Progenitor cell of endocrine pancreas (in vitro differentiated cells): ENCODE measurements around the gene EDC4. TPM values are rescaled to one million over a fixed set of nuclear protein-coding genes. Genes with fewer than 3 reads are reported as not detected.
"Not testable (repeated sequence)": the region's sequence is repeated elsewhere in the genome, so short reads cannot be mapped to it uniquely, and the experiment has no call there.

Experiments used
- DNase-seq: peaks from one replicate; pipeline ENCODE4 v3.0.0; 2021; ENCODE audit warnings: low spot score; ENCODE audit not compliant: unreplicated experiment
- H3K27ac Mint-ChIP-seq: 2 replicates; pipeline ENCODE4 v1.8.0; 2021; ENCODE audit warnings: mild to moderate bottlenecking, moderate library complexity, mixed read lengths
- H3K27me3 Mint-ChIP-seq: 2 replicates; pipeline ENCODE4 v1.8.0; 2021; ENCODE audit warnings: mixed read lengths
- H3K36me3 Mint-ChIP-seq: 2 replicates; pipeline ENCODE4 v1.8.0; 2022; ENCODE audit warnings: mixed read lengths; ENCODE audit not compliant: insufficient read depth
- H3K4me1 Mint-ChIP-seq: 2 replicates; pipeline ENCODE4 v1.8.0; 2021; ENCODE audit warnings: low read depth, mixed read lengths
- H3K4me3 Mint-ChIP-seq: 2 replicates; pipeline ENCODE4 v1.8.0; 2021; ENCODE audit warnings: low read depth, mild to moderate bottlenecking, moderate library complexity, mixed read lengths
- H3K9me3 Mint-ChIP-seq: 2 replicates; pipeline ENCODE4 v1.8.0; 2021; ENCODE audit warnings: low read depth, mixed read lengths
- total RNA-seq: library from RNA; stranded (reverse); gene quantifications from 2 replicates; pipeline ENCODE4 v1.2.1, GENCODE V29; 2021
- TF ChIP-seq, protein P1 (sequence below): fragments of 200-600 bp; sonication (generic); IDR thresholded peaks from one replicate; pipeline ENCODE4 v1.5.0; 2021; ENCODE audit warnings: antibody characterized with exemption, mild to moderate bottlenecking; ENCODE audit not compliant: unreplicated experiment

Gene EDC4
- total RNA-seq, 1 donor from 2014 or later: 110 TPM

DNA sequence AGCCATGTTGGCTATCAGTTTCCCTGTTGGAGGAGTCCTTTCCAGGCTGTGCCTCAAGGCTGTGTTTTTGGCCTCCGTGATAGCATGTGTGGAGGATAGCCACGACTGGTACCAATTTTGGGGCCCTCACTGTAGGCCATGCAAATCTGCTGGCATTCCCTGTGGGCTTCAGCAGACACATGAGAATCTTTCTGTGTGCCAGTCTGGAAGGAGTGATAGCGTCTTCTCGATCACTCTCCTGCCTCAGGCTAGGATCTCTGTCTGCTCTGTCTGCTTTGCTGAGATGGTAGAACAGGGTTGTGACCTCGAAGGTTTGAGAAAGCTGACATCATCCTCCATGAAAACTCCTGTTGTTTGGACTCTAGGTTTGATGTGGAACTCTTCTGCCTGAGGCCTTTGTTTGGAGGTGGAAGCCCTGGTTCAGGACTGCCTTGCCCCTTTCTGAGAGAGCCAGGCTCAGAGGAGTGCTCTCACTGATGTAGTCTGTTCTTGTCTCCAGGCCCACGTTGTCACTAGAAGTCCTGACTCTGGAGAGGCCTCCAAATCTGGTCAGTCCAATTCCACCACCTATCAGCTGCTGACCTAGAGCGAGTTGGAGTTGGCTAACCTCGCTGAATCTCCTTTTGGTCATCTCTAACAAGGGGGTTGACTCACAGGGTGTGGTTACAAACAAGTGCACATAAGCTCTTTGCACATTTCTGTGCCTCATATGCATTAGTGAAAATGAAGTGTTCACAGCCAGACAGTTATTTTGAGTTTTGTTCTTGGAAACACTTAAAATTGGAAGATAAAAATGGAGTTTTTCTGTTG is 12.1 kb upstream of the EDC4 start:
- Mint-ChIP-seq H3K4me1 (peaks cover 22% of the 10 kb centered on the region), H3K9me3 (no peaks in the 10 kb centered on the region), H3K36me3 (peaks cover 7% of the 10 kb centered on the region), H3K27ac (peak overlapping the region; percentile 25), H3K27me3 (no peaks in the 10 kb centered on the region), H3K4me3 (no peak overlapping the region)
- DNase-seq: no peak
- TF ChIP-seq, protein P1, sequence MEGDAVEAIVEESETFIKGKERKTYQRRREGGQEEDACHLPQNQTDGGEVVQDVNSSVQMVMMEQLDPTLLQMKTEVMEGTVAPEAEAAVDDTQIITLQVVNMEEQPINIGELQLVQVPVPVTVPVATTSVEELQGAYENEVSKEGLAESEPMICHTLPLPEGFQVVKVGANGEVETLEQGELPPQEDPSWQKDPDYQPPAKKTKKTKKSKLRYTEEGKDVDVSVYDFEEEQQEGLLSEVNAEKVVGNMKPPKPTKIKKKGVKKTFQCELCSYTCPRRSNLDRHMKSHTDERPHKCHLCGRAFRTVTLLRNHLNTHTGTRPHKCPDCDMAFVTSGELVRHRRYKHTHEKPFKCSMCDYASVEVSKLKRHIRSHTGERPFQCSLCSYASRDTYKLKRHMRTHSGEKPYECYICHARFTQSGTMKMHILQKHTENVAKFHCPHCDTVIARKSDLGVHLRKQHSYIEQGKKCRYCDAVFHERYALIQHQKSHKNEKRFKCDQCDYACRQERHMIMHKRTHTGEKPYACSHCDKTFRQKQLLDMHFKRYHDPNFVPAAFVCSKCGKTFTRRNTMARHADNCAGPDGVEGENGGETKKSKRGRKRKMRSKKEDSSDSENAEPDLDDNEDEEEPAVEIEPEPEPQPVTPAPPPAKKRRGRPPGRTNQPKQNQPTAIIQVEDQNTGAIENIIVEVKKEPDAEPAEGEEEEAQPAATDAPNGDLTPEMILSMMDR: no peak

GRCh38 chr16:67861877-67862276 is 11.0 kb upstream of the EDC4 start:
- Mint-ChIP-seq H3K4me3 (no peak overlapping the region), H3K9me3 (no peaks in the 10 kb centered on the region), H3K4me1 (peaks cover 15% of the 10 kb centered on the region), H3K36me3 (peaks cover 10% of the 10 kb centered on the region), H3K27me3 (no peaks in the 10 kb centered on the region), H3K27ac (peak overlapping the region; percentile 35)
- TF ChIP-seq, protein P1: no peak
- DNase-seq: no peak

GRCh38 chr16:67862623-67863583 is 9.9 kb upstream of the EDC4 start:
- peaks cover 10% of the 10 kb centered on the region for H3K36me3 Mint-ChIP-seq
- H3K4me3 Mint-ChIP-seq: no peak overlapping the region

DNA sequence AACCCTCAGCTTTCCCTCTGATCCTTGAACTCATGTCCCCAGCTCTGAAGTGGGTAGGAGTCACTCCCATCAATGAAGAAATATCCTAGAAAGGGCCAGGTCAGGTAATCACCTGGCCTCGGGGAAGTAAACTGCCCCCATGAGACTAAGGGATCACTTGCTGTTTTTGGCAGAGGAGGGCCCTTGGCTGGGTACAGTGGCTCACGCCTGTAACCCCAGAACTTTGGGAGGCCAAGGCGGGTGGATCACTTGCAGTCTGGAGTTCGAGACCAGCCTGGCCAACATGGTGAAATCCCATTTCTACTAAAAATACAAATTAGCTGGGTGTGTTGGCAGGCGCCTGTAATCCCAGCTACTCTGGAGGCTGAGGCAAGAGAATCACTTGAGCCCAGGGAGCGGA is 8.8 kb upstream of the EDC4 start:
- H3K27me3 Mint-ChIP-seq, H3K36me3 Mint-ChIP-seq, DNase-seq, H3K4me1 Mint-ChIP-seq, H3K9me3 Mint-ChIP-seq, H3K4me3 Mint-ChIP-seq, H3K27ac Mint-ChIP-seq: not testable (repeated sequence)

More at GRCh38 chr16:67862623-67863583, 9.9 kb upstream of the EDC4 start:
- H3K27me3 Mint-ChIP-seq: no peaks in the 10 kb centered on the region
- H3K4me1 Mint-ChIP-seq: peaks cover 5% of the 10 kb centered on the region
- DNase-seq: no peak
- TF ChIP-seq, protein P1: no peak
- peak overlapping the region; percentile 25 for H3K27ac Mint-ChIP-seq
- no peaks in the 10 kb centered on the region for H3K9me3 Mint-ChIP-seq

GRCh38 chr16:67864594-67864993 is 8.3 kb upstream of the EDC4 start:
- H3K9me3 Mint-ChIP-seq: no peaks in the 10 kb centered on the region
- TF ChIP-seq, protein P1: no peak
- no peaks in the 10 kb centered on the region for H3K27me3 Mint-ChIP-seq
- peaks cover 8% of the 10 kb centered on the region for H3K36me3 Mint-ChIP-seq
- no peak overlapping the region for H3K4me3 Mint-ChIP-seq
- no peaks in the 10 kb centered on the region for H3K4me1 Mint-ChIP-seq
- no peak for DNase-seq
- peak overlapping the region; percentile 11 for H3K27ac Mint-ChIP-seq
